ENCODE results near the gene BTNL9. TPM values are rescaled to one million over a fixed set of nuclear protein-coding genes. Genes with fewer than 3 reads are reported as not detected.

The BTNL9 gene
- total RNA-seq, 4 donors from 2014 or later, result 9.0 to 36.9 (median 18.9) TPM

GRCh38 chr5:181105391-181106025 is 65.4 kb downstream of the BTNL9 start:
- DNase-seq, result no peak
- Histone ChIP-seq H3K27me3 (peaks cover 0 to 20% of the 10 kb centered on the region in 2 donors), H3K4me3 (no peak overlapping the region), H3K36me3 (no peaks in the 10 kb centered on the region), H3K9me3 (no peaks in the 10 kb centered on the region), H3K27ac (no peak overlapping the region), H3K4me1 (no peaks in the 10 kb centered on the region)
- no peak for TF ChIP-seq POLR2A (IDR thresholded peaks at IDR 0.05)
- no peak for TF ChIP-seq CTCF (IDR thresholded peaks at IDR 0.05)
- intact Hi-C loops (cut with DNase I; ENCODE audit: low total_unique reads), result no loop called here

DNA sequence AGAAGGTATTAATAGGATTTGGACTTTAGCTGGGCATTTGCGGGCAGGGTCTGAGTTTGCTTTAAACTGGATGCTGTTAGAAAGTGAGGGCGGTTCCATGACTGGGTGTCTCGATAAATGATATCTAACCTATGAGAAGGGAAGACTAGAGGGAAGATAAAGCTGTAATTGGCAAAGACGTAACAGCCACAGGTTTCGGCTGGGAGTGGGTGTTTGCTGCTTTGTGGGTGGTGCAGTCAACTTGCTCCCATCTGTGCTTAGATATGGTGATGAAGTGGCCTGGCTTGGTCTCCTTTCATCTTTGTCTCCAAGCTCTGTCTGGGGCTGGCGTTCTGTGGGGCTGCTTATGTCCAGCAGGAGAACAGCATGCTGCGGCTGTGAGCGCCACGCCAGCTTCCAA is 67.6 kb downstream of the BTNL9 start:
- H3K27ac ChIP-seq, result no peak overlapping the region
- no peak for DNase-seq
- no peak for TF ChIP-seq POLR2A (IDR thresholded peaks at IDR 0.05)
- TF ChIP-seq CTCF (IDR thresholded peaks at IDR 0.05), result no peak
- H3K36me3 ChIP-seq, result no peaks in the 10 kb centered on the region
- no peak overlapping the region for H3K4me3 ChIP-seq
- peaks cover 0 to 20% of the 10 kb centered on the region in 2 donors for H3K27me3 ChIP-seq
- H3K4me1 ChIP-seq, result no peaks in the 10 kb centered on the region
- H3K9me3 ChIP-seq, result no peaks in the 10 kb centered on the region
- intact Hi-C loops (cut with DNase I; ENCODE audit: low total_unique reads), result no loop called here

GRCh38 chr5:181108578-181109165 is 68.6 kb downstream of the BTNL9 start:
- Histone ChIP-seq H3K4me1 (no peaks in the 10 kb centered on the region), H3K27me3 (peaks cover 0 to 20% of the 10 kb centered on the region in 2 donors), H3K9me3 (no peaks in the 10 kb centered on the region), H3K36me3 (no peaks in the 10 kb centered on the region), H3K27ac (no peak overlapping the region), H3K4me3 (no peak overlapping the region)
- TF ChIP-seq POLR2A (IDR thresholded peaks at IDR 0.05), result no peak
- no peak for TF ChIP-seq CTCF (IDR thresholded peaks at IDR 0.05)
- intact Hi-C loops (cut with DNase I; ENCODE audit: low total_unique reads), result no loop called here
- no peak for DNase-seq

DNA sequence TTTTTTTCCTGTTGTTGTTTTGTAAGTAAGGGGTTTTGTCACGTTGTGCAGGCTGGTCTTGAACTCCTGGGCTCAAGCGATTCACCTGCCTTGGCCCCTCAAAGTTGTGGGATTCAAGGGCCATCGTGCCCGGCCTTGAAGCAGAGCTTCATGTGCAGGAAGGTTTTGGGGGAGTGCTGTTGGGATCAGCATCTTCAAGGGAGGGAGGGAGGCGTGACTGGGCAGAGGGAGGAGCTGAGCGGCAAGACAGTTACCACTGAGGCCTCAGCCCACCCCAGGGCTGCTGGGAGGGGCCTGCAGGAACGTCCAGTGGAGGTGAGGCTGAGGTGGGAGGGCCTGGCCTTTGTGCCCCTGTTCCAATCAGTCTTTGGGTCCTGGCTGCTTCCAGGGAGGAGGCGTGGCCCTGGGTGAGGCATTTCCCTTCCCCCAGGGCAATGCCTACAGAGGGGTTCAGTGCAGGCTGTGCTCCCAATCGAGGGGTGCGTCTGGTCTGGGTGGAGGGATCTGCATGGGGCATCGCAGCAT is 69.5 kb downstream of the BTNL9 start:
- Histone ChIP-seq H3K4me3 (no peak overlapping the region), H3K4me1 (no peaks in the 10 kb centered on the region), H3K36me3 (no peaks in the 10 kb centered on the region), H3K9me3 (no peaks in the 10 kb centered on the region), H3K27ac (no peak overlapping the region), H3K27me3 (peaks cover 0 to 28% of the 10 kb centered on the region in 2 donors)
- TF ChIP-seq POLR2A (IDR thresholded peaks at IDR 0.05), result no peak
- TF ChIP-seq CTCF (IDR thresholded peaks at IDR 0.05), result no peak
- intact Hi-C loops (cut with DNase I; ENCODE audit: low total_unique reads), result no loop called here
- no peak for DNase-seq

GRCh38 chr5:181111010-181111409 is 70.9 kb downstream of the BTNL9 start:
- peaks cover 0 to 39% of the 10 kb centered on the region in 2 donors for H3K27me3 ChIP-seq
- no peak for DNase-seq
- H3K4me3 ChIP-seq, result no peak overlapping the region
- H3K9me3 ChIP-seq, result no peaks in the 10 kb centered on the region
- no peaks in the 10 kb centered on the region for H3K4me1 ChIP-seq
- intact Hi-C loops (cut with DNase I; ENCODE audit: low total_unique reads), result no loop called here
- no peak for TF ChIP-seq POLR2A (IDR thresholded peaks at IDR 0.05)
- TF ChIP-seq CTCF (IDR thresholded peaks at IDR 0.05), result no peak
- H3K36me3 ChIP-seq, result no peaks in the 10 kb centered on the region
- H3K27ac ChIP-seq, result no peak overlapping the region
